Thoracic aorta (tissue), 2 donors: ENCODE measurements around the gene ADPGK. TPM values are rescaled to one million over a fixed set of nuclear protein-coding genes. Genes with fewer than 3 reads are reported as not detected.

Experiments
- ATAC-seq: fragments of 150-250 bp; one replicate; pipeline ENCODE4 v1.8.0; 2017; ENCODE audit warnings: low read depth; ENCODE audit not compliant: insufficient number of reproducible peaks, low FRiP score
- DNase-seq: peaks from one replicate; pipeline ENCODE4 v3.0.0-alpha.2; 2020; ENCODE audit warnings: low spot score
- H3K27ac ChIP-seq, 2 donors: fragments of 200-600 bp; sonication (generic); 1 replicate in 1 of 2; 2 replicates in 1 of 2; pipeline ENCODE4 v1.5.1; 2016; ENCODE audit warnings: mild to moderate bottlenecking in 2 of 2, moderate library complexity in 2 of 2
- H3K27me3 ChIP-seq: fragments of 200-600 bp; sonication (generic); replicated peaks from 2 replicates; pipeline ENCODE4 v1.6.0; 2016; ENCODE audit warnings: mild to moderate bottlenecking; ENCODE audit not compliant: insufficient read depth
- H3K36me3 ChIP-seq: fragments of 200-600 bp; sonication (generic); one replicate; pipeline ENCODE4 v1.5.1; 2016
- H3K4me1 ChIP-seq, 2 donors: fragments of 200-600 bp; sonication (generic); 1 replicate in 1 of 2; 2 replicates in 1 of 2; pipeline versions ENCODE4 v1.5.1 to v1.6.0; 2016; ENCODE audit warnings: low read depth in 2 of 2, mild to moderate bottlenecking in 1 of 2; ENCODE audit not compliant: control insufficient read depth in 1 of 2
- H3K4me3 ChIP-seq: fragments of 200-600 bp; sonication (generic); 2 replicates; pipeline ENCODE4 v1.5.1; 2016; ENCODE audit warnings: mild to moderate bottlenecking
- H3K9me3 ChIP-seq: fragments of 200-600 bp; sonication (generic); 2 replicates; pipeline ENCODE4 v1.5.1; 2016
- total RNA-seq, 2 donors: library from RNA; depleted of rRNA; stranded (reverse); fragments of >200 nt; gene quantifications; one replicate each; pipeline versions ENCODE4 v1.1.0 to v1.2.3, GENCODE V29; 2016
- TF ChIP-seq, protein P1 (sequence below): fragments of 200-600 bp; sonication (generic); IDR thresholded peaks from one replicate; pipeline ENCODE4 v1.5.1; 2019; ENCODE audit warnings: antibody characterized with exemption

ADPGK gene
- total RNA-seq, 2 donors from 2014 or later: 47.8 to 81.2 TPM

DNA sequence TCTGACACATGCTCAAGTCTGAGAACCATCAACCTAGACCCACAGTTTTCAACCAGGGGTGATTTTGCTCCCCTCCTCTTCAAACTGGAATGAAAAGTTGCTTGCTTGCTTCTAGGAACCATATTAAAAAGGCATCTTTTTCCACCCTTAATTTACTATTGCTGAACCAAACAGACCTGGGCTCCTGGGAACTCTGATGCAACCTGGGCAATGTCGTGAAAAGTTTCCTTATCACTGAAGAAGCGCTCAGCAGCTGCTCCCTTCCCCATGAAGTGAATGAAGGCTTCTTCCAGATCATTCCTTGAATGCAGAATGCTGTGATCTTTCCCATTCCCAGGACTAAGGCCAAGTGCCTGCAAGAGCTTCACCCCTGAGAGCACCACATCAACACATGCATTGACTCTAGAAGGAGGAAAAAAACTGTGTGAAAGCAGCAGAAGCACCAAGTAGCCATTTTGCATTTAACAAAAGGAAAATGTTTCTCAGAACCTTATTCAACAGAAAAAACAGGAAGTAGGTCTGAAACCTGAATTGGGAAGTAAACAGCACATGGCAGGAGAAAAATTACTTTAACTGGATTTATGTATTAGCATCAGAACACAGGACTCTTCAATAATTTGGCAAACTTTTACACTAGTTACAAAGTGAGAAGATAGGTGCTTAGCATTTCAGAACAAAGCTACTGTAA lies 8.7 kb downstream of the ADPGK start:
- Histone ChIP-seq H3K4me1 (no peaks in the 10 kb centered on the region), H3K27ac (no peak overlapping the region), H3K9me3 (no peaks in the 10 kb centered on the region), H3K36me3 (peaks cover 5% of the 10 kb centered on the region), H3K27me3 (no peaks in the 10 kb centered on the region), H3K4me3 (no peak overlapping the region)
- DNase-seq: no peak
- TF ChIP-seq, protein P1, sequence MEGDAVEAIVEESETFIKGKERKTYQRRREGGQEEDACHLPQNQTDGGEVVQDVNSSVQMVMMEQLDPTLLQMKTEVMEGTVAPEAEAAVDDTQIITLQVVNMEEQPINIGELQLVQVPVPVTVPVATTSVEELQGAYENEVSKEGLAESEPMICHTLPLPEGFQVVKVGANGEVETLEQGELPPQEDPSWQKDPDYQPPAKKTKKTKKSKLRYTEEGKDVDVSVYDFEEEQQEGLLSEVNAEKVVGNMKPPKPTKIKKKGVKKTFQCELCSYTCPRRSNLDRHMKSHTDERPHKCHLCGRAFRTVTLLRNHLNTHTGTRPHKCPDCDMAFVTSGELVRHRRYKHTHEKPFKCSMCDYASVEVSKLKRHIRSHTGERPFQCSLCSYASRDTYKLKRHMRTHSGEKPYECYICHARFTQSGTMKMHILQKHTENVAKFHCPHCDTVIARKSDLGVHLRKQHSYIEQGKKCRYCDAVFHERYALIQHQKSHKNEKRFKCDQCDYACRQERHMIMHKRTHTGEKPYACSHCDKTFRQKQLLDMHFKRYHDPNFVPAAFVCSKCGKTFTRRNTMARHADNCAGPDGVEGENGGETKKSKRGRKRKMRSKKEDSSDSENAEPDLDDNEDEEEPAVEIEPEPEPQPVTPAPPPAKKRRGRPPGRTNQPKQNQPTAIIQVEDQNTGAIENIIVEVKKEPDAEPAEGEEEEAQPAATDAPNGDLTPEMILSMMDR: no peak
- no peak for ATAC-seq

DNA sequence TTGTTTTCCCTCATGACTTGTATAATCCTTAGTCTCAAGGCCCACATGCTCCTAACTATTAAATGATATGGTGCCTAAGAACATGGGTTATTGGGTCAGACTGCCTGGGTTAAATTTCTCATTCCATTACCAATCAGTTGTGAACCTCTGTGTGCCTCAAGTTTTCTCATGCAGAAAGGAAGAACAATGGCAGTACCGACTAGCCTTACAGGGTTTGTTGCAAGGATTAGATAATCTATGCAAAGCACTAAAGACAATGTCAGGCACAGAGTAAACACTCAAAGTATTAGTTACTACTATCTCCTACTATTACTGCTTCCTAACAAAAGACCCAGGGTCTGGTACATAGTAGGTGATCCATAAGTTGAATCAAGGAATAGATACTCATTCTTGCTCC lies 12.2 kb downstream of the ADPGK start:
- Histone ChIP-seq H3K27me3 (no peaks in the 10 kb centered on the region), H3K9me3 (peaks cover 8% of the 10 kb centered on the region), H3K4me3 (no peak overlapping the region), H3K36me3 (peaks cover 12% of the 10 kb centered on the region), H3K27ac (no peak overlapping the region), H3K4me1 (no peaks in the 10 kb centered on the region)
- TF ChIP-seq, protein P1: no peak
- no peak for ATAC-seq
- DNase-seq: no peak

DNA sequence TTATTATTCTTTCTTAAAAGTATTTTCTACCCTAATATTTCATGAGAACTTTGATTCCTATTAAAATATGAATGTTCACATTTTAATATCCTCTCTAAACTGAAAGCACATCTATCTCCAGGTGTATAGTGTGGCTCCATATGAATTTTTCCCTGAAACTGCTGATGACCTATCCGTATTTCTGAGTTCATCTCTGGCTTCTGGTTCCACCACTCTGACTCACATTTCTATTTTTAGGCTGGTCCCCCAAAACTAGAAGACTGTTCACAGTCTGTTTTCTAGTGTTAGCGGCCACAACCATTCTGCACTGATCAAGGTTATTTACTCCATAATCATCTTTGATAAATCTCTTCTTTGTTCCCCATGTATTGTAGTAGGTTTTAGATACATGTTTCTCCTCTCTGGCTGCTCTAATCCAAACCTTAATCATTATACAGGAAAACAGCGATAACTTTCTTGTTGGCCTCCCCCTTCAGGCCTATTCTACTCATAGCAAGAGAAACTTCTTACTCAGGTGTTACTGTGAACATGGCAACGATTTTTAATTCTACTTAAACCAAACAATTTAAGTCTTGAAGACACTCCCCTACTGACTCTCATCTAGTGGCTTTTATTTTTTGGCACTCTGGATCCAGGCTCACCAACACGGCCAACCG lies 12.8 kb downstream of the ADPGK start:
- no peaks in the 10 kb centered on the region for H3K4me1 ChIP-seq
- TF ChIP-seq, protein P1: no peak
- no peak overlapping the region for H3K27ac ChIP-seq
- no peaks in the 10 kb centered on the region for H3K27me3 ChIP-seq
- H3K9me3 ChIP-seq: peaks cover 8% of the 10 kb centered on the region
- no peak for ATAC-seq
- DNase-seq: no peak
- H3K36me3 ChIP-seq: peaks cover 17% of the 10 kb centered on the region
- no peak overlapping the region for H3K4me3 ChIP-seq

DNA sequence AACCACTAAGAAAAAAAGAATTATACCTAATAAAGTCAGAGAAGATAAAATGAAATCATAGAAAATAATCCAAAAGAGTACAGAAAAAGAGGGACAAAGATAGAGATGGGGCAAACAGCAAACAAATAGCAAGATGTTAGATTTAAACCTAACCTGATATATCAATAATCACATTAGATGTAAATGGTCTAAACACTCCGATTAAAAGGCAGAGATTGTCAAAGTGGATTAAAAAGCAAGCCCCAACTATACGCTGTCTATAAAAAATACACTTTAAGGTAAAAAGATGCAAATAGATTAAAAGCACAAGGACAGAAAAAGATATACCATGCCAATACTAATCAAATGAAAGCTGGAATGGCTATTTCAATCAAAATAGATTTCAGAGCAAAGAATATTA lies 16.8 kb downstream of the ADPGK start:
- Histone ChIP-seq H3K36me3 (peaks cover 20% of the 10 kb centered on the region), H3K27me3 (no peaks in the 10 kb centered on the region), H3K27ac (no peak overlapping the region), H3K4me1 (no peaks in the 10 kb centered on the region), H3K9me3 (peaks cover 8% of the 10 kb centered on the region), H3K4me3 (no peak overlapping the region)
- ATAC-seq (no peak), DNase-seq (no peak)
- TF ChIP-seq, protein P1: no peak

DNA sequence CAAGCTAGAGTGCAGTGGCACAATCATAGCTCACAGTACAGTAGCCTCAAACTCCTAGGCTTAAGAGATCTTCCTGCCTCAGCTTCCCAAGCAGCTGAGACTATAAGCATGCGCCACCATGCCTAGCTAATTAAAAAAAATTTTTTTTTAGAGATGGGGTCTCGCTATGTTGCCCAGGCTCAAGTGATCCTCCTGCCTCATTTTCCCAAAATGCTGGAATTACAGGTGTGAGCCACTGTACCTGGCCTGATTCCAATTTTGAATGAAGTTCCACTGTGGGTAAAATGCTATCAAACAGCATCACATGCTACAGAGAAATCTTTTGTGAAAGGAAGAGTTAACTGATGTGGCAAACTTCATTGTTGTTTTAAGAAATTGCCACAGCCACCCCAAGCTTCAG lies 17.5 kb downstream of the ADPGK start:
- TF ChIP-seq, protein P1: no peak
- H3K27ac ChIP-seq: no peak overlapping the region
- H3K4me3 ChIP-seq: no peak overlapping the region
- H3K36me3 ChIP-seq: peaks cover 18% of the 10 kb centered on the region
- H3K4me1 ChIP-seq: no peaks in the 10 kb centered on the region
- no peaks in the 10 kb centered on the region for H3K27me3 ChIP-seq
- ATAC-seq (no peak), DNase-seq (no peak)
- peaks cover 8% of the 10 kb centered on the region for H3K9me3 ChIP-seq
